ENCODE results near the gene RAPSN. TPM values are rescaled to one million over a fixed set of nuclear protein-coding genes. Genes with fewer than 3 reads are reported as not detected.

RAPSN gene
- polyA plus RNA-seq, 1 donor (not counting 4 experiments of a cell fraction or from before 2014, with no cell fraction given) = 0.28 TPM

GRCh38 chr11:47393163-47394049, 55.5 kb downstream of the RAPSN start:
- Histone ChIP-seq H2AFZ (ENCODE audit: control insufficient read depth, low read length) (no peak overlapping the region), H3K36me3 (ENCODE audit: control insufficient read depth in 2 of 2, extremely low read depth in 1 of 2, insufficient read depth in 2 of 2, low read length in 2 of 2) (no peaks in the 10 kb centered on the region), H3K27ac (ENCODE audit: control insufficient read depth, insufficient read depth, low read length) (no peak overlapping the region), H3K4me1 (ENCODE audit: control insufficient read depth, extremely low read depth, insufficient read depth, low read length) (peaks cover 12% of the 10 kb centered on the region), H4K20me1 (ENCODE audit: control insufficient read depth, extremely low read depth, insufficient read depth, low read length) (no peaks in the 10 kb centered on the region), H3K9me3 (ENCODE audit: control insufficient read depth, low read depth, low read length) (no peaks in the 10 kb centered on the region), H3K9ac (ENCODE audit: control insufficient read depth, extremely low read depth, insufficient read depth, low read length) (no peak overlapping the region), H3K9me1 (ENCODE audit: control insufficient read depth, extremely low read depth, insufficient read depth, low read length) (no peaks in the 10 kb centered on the region), H3K4me2 (ENCODE audit: control insufficient read depth, extremely low read depth, insufficient read depth, low read depth, low read length) (no peak overlapping the region), H3K27me3 (ENCODE audit: control insufficient read depth, extremely low read depth, insufficient read depth, low read length) (no peaks in the 10 kb centered on the region), H3K79me2 (ENCODE audit: control insufficient read depth, insufficient read depth, low read length) (no peaks in the 10 kb centered on the region), H3K4me3 (ENCODE audit: control insufficient read depth in 2 of 3, extremely low read depth in 1 of 3, insufficient read depth in 2 of 3, low read depth in 1 of 3, low read length in 3 of 3) (no peak overlapping the region)
- TF ChIP-seq EZH2 (IDR thresholded peaks at IDR 0.05; ENCODE audit: low read length) = no peak
- TF ChIP-seq, protein P1, sequence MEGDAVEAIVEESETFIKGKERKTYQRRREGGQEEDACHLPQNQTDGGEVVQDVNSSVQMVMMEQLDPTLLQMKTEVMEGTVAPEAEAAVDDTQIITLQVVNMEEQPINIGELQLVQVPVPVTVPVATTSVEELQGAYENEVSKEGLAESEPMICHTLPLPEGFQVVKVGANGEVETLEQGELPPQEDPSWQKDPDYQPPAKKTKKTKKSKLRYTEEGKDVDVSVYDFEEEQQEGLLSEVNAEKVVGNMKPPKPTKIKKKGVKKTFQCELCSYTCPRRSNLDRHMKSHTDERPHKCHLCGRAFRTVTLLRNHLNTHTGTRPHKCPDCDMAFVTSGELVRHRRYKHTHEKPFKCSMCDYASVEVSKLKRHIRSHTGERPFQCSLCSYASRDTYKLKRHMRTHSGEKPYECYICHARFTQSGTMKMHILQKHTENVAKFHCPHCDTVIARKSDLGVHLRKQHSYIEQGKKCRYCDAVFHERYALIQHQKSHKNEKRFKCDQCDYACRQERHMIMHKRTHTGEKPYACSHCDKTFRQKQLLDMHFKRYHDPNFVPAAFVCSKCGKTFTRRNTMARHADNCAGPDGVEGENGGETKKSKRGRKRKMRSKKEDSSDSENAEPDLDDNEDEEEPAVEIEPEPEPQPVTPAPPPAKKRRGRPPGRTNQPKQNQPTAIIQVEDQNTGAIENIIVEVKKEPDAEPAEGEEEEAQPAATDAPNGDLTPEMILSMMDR (optimal IDR thresholded peaks at IDR 0.05 in 1 of 3, IDR thresholded peaks at IDR 0.05 in 1 of 3, conservative IDR thresholded peaks at IDR 0.05 in 1 of 3; ENCODE audit: extremely low read depth in 1 of 3, insufficient read depth in 2 of 3, low read length in 3 of 3) = no peak
- DNase-seq (ENCODE audit: low read depth, low spot score) (no peak), FAIRE-seq (no peak)
- dilution Hi-C loops (cut with MboI; ENCODE audit: extremely low pct_ligation_motif_present, low sequenced_read_pairs) = no loop called here

- no peak for TF ChIP-seq EZH2 (IDR thresholded peaks at IDR 0.05; ENCODE audit: low read length)
- TF ChIP-seq, protein P1 (optimal IDR thresholded peaks at IDR 0.05 in 1 of 3, IDR thresholded peaks at IDR 0.05 in 1 of 3, conservative IDR thresholded peaks at IDR 0.05 in 1 of 3; ENCODE audit: extremely low read depth in 1 of 3, insufficient read depth in 2 of 3, low read length in 3 of 3) = no peak
- no peak overlapping the region for H3K27ac ChIP-seq (ENCODE audit: control insufficient read depth, insufficient read depth, low read length)
- H3K9me1 ChIP-seq (ENCODE audit: control insufficient read depth, extremely low read depth, insufficient read depth, low read length) = no peaks in the 10 kb centered on the region
Measured at GRCh38 chr11:47392546-47393162, 56.3 kb downstream of the RAPSN start.

More at GRCh38 chr11:47392546-47393162, 56.3 kb downstream of the RAPSN start:
- H3K27me3 ChIP-seq (ENCODE audit: control insufficient read depth, extremely low read depth, insufficient read depth, low read length) = no peaks in the 10 kb centered on the region
- DNase-seq (ENCODE audit: low read depth, low spot score) (no peak), FAIRE-seq (no peak)
- no peaks in the 10 kb centered on the region for H4K20me1 ChIP-seq (ENCODE audit: control insufficient read depth, extremely low read depth, insufficient read depth, low read length)
- H3K9ac ChIP-seq (ENCODE audit: control insufficient read depth, extremely low read depth, insufficient read depth, low read length) = no peak overlapping the region
- H2AFZ ChIP-seq (ENCODE audit: control insufficient read depth, low read length) = no peak overlapping the region
- dilution Hi-C loops (cut with MboI; ENCODE audit: extremely low pct_ligation_motif_present, low sequenced_read_pairs) = no loop called here
- no peak overlapping the region for H3K4me2 ChIP-seq (ENCODE audit: control insufficient read depth, extremely low read depth, insufficient read depth, low read depth, low read length)
- H3K9me3 ChIP-seq (ENCODE audit: control insufficient read depth, low read depth, low read length) = no peaks in the 10 kb centered on the region
- H3K4me1 ChIP-seq (ENCODE audit: control insufficient read depth, extremely low read depth, insufficient read depth, low read length) = peaks cover 12% of the 10 kb centered on the region
- H3K79me2 ChIP-seq (ENCODE audit: control insufficient read depth, insufficient read depth, low read length) = no peaks in the 10 kb centered on the region
- H3K4me3 ChIP-seq (ENCODE audit: control insufficient read depth in 2 of 3, extremely low read depth in 1 of 3, insufficient read depth in 2 of 3, low read depth in 1 of 3, low read length in 3 of 3) = no peak overlapping the region
- H3K36me3 ChIP-seq (ENCODE audit: control insufficient read depth in 2 of 2, extremely low read depth in 1 of 2, insufficient read depth in 2 of 2, low read length in 2 of 2) = no peaks in the 10 kb centered on the region

Measured in keratinocyte (primary cell).